MM.1S (cell line): ENCODE data around the gene DYNLT1.

ENCODE experiments used
- DNase-seq: peaks from one replicate; pipeline ENCODE4 v3.0.0-alpha.2; 2015
- H2AFZ ChIP-seq: fragments of 300-600 bp; sonication (generic); 2 replicates; pipeline ENCODE4 v1.6.0; 2016; ENCODE audit warnings: antibody characterized with exemption, low read length
- H3F3A ChIP-seq: fragments of 300-600 bp; sonication (generic); 2 replicates; pipeline ENCODE4 v1.6.1; 2016; ENCODE audit warnings: mild to moderate bottlenecking, antibody characterized with exemption, low read length, moderate library complexity, mixed read lengths; ENCODE audit not compliant: insufficient read depth
- H3K27ac ChIP-seq: fragments of 300-600 bp; sonication (generic); 2 replicates; pipeline ENCODE4 v1.5.1; 2016; ENCODE audit warnings: mild to moderate bottlenecking, low read length
- H3K27me3 ChIP-seq: fragments of 300-600 bp; sonication (generic); replicated peaks from 2 replicates; pipeline ENCODE4 v1.6.0; 2016; ENCODE audit warnings: low read length; ENCODE audit not compliant: insufficient read depth
- H3K36me3 ChIP-seq: fragments of 300-600 bp; sonication (generic); replicated peaks from 2 replicates; pipeline ENCODE4 v1.6.1; 2016; ENCODE audit warnings: mild to moderate bottlenecking, low read length, mixed read lengths; ENCODE audit not compliant: insufficient read depth
- H3K4me1 ChIP-seq: fragments of 300-600 bp; sonication (generic); 2 replicates; pipeline ENCODE4 v1.6.1; 2016; ENCODE audit warnings: low read length, mixed read lengths
- H3K4me2 ChIP-seq: fragments of 300-600 bp; sonication (generic); 2 replicates; pipeline ENCODE4 v1.6.0; 2016; ENCODE audit warnings: low read depth, low read length
- H3K4me3 ChIP-seq: fragments of 300-600 bp; sonication (generic); 2 replicates; pipeline ENCODE4 v1.5.1; 2016; ENCODE audit warnings: low read length, mixed read lengths
- H3K79me2 ChIP-seq: fragments of 300-600 bp; sonication (generic); 2 replicates; pipeline ENCODE4 v1.6.1; 2016; ENCODE audit warnings: mixed run types, low read length, mixed read lengths
- H3K9ac ChIP-seq: fragments of 300-600 bp; sonication (generic); 2 replicates; pipeline ENCODE4 v1.6.1; 2016; ENCODE audit warnings: low read length, mixed read lengths
- H3K9me2 ChIP-seq: fragments of 300-600 bp; sonication (generic); replicated peaks from 2 replicates; pipeline ENCODE4 v1.6.1; 2016; ENCODE audit warnings: mild to moderate bottlenecking, low read length, mixed read lengths; ENCODE audit not compliant: insufficient read depth
- H3K9me3 ChIP-seq: fragments of 300-600 bp; sonication (generic); replicated peaks from 2 replicates; pipeline ENCODE4 v1.6.1; 2016; ENCODE audit warnings: mild to moderate bottlenecking, low read length, mixed read lengths; ENCODE audit not compliant: insufficient read depth
- H4K20me1 ChIP-seq: fragments of 300-600 bp; sonication (generic); 2 replicates; pipeline ENCODE4 v1.6.1; 2016; ENCODE audit warnings: mild to moderate bottlenecking, low read length, moderate library complexity, mixed read lengths; ENCODE audit not compliant: insufficient read depth
- EZH2 ChIP-seq: fragments of 300-600 bp; sonication (generic); optimal IDR thresholded peaks from 2 replicates; pipeline ENCODE3; 2017; ENCODE audit warnings: low read depth, mild to moderate bottlenecking, antibody characterized with exemption, low read length, mixed read lengths
- EZH2phosphoT487 ChIP-seq: fragments of 300-600 bp; sonication (generic); IDR thresholded peaks from 2 replicates; pipeline ENCODE4 v1.6.1; 2018; ENCODE audit warnings: antibody characterized with exemption, low read length
- TF ChIP-seq, protein P1 (sequence below): fragments of 300-600 bp; sonication (generic); IDR thresholded peaks from 2 replicates; pipeline ENCODE4 v1.5.1; 2016; ENCODE audit warnings: antibody characterized with exemption, low read length, mixed read lengths

DYNLT1 gene

GRCh38 chr6:158636778-158637177 is 7.8 kb downstream of the DYNLT1 start:
- Histone ChIP-seq H2AFZ (no peak overlapping the region), H3K36me3 (no peaks in the 10 kb centered on the region), H3K27me3 (no peaks in the 10 kb centered on the region), H3K9ac (no peak overlapping the region), H3K4me3 (no peak overlapping the region), H3K27ac (no peak overlapping the region), H4K20me1 (no peaks in the 10 kb centered on the region), H3K9me2 (no peaks in the 10 kb centered on the region), H3F3A (no peaks in the 10 kb centered on the region), H3K9me3 (no peaks in the 10 kb centered on the region), H3K4me1 (no peaks in the 10 kb centered on the region), H3K4me2 (no peak overlapping the region), H3K79me2 (no peaks in the 10 kb centered on the region)
- TF ChIP-seq EZH2phosphoT487 (no peak), EZH2 (no peak)
- TF ChIP-seq, protein P1, sequence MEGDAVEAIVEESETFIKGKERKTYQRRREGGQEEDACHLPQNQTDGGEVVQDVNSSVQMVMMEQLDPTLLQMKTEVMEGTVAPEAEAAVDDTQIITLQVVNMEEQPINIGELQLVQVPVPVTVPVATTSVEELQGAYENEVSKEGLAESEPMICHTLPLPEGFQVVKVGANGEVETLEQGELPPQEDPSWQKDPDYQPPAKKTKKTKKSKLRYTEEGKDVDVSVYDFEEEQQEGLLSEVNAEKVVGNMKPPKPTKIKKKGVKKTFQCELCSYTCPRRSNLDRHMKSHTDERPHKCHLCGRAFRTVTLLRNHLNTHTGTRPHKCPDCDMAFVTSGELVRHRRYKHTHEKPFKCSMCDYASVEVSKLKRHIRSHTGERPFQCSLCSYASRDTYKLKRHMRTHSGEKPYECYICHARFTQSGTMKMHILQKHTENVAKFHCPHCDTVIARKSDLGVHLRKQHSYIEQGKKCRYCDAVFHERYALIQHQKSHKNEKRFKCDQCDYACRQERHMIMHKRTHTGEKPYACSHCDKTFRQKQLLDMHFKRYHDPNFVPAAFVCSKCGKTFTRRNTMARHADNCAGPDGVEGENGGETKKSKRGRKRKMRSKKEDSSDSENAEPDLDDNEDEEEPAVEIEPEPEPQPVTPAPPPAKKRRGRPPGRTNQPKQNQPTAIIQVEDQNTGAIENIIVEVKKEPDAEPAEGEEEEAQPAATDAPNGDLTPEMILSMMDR = no peak
- no peak for DNase-seq

DNA sequence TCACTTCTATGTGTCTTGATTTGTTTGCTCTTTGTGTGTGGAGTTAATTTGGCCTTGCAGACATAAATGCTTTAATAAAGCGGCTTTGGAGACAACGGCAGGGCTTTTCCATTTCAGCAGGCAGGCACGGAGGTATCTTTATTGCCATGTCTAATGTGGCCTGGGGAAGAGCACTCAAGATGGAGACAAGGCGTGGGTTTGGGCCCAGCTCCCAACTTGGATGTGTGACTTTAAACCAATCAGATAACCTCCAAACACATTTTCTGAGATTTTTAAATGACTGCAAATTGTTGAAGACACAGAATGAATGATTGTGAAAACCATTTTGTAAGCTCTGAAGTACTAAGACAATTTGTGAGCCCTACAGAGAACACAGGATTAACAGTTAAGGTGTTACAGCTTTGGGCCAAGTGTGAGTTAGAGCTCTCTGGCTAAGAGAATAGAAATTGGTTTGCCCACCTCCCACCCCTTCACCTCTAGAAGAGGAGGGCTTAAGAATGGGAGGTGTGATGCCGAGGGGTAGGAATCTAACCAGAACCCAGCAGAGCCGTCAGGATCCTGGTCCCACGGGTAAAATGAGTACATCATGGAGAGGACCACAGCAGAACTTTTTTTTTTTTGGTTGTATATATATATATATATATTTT is 9.0 kb downstream of the DYNLT1 start:
- H3K4me1 ChIP-seq = no peaks in the 10 kb centered on the region
- no peaks in the 10 kb centered on the region for H3K79me2 ChIP-seq
- H3K27ac ChIP-seq = no peak overlapping the region
- H3K9me3 ChIP-seq = no peaks in the 10 kb centered on the region
- H3K4me2 ChIP-seq = no peak overlapping the region
- no peak overlapping the region for H3K4me3 ChIP-seq
- H3K9me2 ChIP-seq = no peaks in the 10 kb centered on the region
- no peaks in the 10 kb centered on the region for H4K20me1 ChIP-seq
- H3K36me3 ChIP-seq = no peaks in the 10 kb centered on the region
- no peak for TF ChIP-seq EZH2
- TF ChIP-seq, protein P1 = no peak
- H2AFZ ChIP-seq = no peak overlapping the region
- DNase-seq = no peak
- no peaks in the 10 kb centered on the region for H3K27me3 ChIP-seq
- no peaks in the 10 kb centered on the region for H3F3A ChIP-seq
- no peak overlapping the region for H3K9ac ChIP-seq

DNA sequence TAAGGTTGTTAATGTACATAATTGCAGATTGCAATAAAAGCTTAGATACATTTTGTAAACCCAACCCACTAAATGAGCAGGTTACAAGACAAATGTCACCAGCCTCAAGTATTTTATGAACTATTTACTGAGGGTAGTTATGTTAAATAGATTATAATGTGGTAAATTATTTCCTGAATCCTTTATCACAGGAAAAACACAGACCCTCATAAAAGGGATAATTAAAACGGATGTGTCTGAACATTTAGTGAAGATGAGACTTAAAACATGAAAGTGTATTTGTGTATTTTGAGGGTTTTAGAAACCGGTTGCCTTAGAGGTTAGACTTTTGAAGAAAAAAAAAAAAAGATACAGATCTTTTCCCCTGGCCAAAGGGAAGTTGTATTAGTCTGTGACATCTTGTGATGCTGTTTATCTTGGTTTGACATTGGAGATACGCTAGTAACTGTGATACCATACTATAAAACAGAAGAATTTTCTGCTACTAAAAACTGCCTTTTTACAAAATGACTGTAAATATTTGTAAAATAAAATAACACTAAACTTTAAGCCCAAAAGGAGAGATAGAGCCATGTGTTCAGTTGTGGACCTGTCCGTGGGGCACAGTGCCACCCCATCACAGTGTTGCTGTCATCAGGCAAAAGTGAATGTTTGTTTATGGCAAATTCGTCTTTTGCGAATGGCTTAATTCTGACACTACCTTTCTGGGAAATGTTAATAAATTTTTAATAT is 9.7 kb downstream of the DYNLT1 start:
- Histone ChIP-seq H3K9me2 (no peaks in the 10 kb centered on the region), H3K4me1 (no peaks in the 10 kb centered on the region), H3K9me3 (no peaks in the 10 kb centered on the region), H3F3A (no peaks in the 10 kb centered on the region), H4K20me1 (no peaks in the 10 kb centered on the region), H3K27ac (no peak overlapping the region), H3K79me2 (no peaks in the 10 kb centered on the region), H3K9ac (no peak overlapping the region), H3K27me3 (no peaks in the 10 kb centered on the region), H3K4me2 (no peak overlapping the region), H3K4me3 (no peak overlapping the region), H3K36me3 (no peaks in the 10 kb centered on the region), H2AFZ (no peak overlapping the region)
- no peak for DNase-seq
- no peak for TF ChIP-seq EZH2phosphoT487
- TF ChIP-seq, protein P1 = no peak
- TF ChIP-seq EZH2 = no peak
